C4-2B (cell line): ENCODE results near the gene ATRAID.

Experiments
- ZFX ChIP-seq: fragments of 450-650 bp; IDR thresholded peaks from 2 replicates; pipeline ENCODE4 v1.6.1; 2017
- TF ChIP-seq, protein P1 (sequence below): fragments of 450-650 bp; conservative IDR thresholded peaks from 2 replicates; pipeline ENCODE4 v1.5.1; 2017; ENCODE audit warnings: mild to moderate bottlenecking

DNA sequence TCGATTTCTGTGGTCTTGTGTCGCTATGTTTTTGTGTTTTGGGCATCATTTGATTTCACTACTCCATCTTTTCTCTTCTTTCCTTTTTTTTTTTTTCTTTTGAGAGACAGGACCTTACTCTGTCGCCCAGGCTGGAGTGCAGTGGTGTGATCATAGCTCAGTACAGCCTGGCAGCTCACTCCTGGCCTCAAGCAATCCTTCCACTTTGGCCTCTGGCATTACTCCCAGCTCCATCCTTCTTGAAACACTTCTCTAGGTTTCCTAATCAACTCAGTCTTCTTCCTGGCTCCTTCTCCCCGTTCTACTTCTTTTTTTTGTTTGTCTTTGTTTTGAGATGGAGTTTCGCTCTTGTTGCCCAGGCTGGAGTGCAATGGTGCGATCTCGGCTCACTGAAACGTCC, 36.5 kb upstream of the ATRAID start:
- TF ChIP-seq, protein P1, sequence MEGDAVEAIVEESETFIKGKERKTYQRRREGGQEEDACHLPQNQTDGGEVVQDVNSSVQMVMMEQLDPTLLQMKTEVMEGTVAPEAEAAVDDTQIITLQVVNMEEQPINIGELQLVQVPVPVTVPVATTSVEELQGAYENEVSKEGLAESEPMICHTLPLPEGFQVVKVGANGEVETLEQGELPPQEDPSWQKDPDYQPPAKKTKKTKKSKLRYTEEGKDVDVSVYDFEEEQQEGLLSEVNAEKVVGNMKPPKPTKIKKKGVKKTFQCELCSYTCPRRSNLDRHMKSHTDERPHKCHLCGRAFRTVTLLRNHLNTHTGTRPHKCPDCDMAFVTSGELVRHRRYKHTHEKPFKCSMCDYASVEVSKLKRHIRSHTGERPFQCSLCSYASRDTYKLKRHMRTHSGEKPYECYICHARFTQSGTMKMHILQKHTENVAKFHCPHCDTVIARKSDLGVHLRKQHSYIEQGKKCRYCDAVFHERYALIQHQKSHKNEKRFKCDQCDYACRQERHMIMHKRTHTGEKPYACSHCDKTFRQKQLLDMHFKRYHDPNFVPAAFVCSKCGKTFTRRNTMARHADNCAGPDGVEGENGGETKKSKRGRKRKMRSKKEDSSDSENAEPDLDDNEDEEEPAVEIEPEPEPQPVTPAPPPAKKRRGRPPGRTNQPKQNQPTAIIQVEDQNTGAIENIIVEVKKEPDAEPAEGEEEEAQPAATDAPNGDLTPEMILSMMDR = no peak
- TF ChIP-seq ZFX = no peak
